ENCODE measurements around the gene CLIC5. TPM values are rescaled to one million over a fixed set of nuclear protein-coding genes. Genes with fewer than 3 reads are reported as not detected.

Gene CLIC5
- polyA plus RNA-seq, 3 donors, result not detected

GRCh38 chr6:45969883-45970282 is 45.8 kb downstream of the CLIC5 start:
- no CpG with 5 or more reads among the region's 2 CpGs for WGBS (ENCODE audit: insufficient coverage)
- Histone ChIP-seq H3K36me3 (replicated peaks in 1 of 2; ENCODE audit: control insufficient read depth in 1 of 2, insufficient read depth in 2 of 2, low read length in 2 of 2) (no peaks in the 10 kb centered on the region), H3K9ac (ENCODE audit: insufficient read depth, low read length, poor library complexity, severe bottlenecking) (no peak overlapping the region), H2AFZ (ENCODE audit: insufficient read depth, low read depth, low read length, poor library complexity, severe bottlenecking) (no peak overlapping the region), H3K4me3 (replicated peaks in 1 of 3; ENCODE audit: low read depth in 2 of 3, low read length in 3 of 3) (no peak overlapping the region), H3K79me2 (ENCODE audit: insufficient read depth, low read length) (no peaks in the 10 kb centered on the region), H3K9me3 (replicated peaks in 1 of 2; ENCODE audit: control insufficient read depth in 1 of 2, insufficient read depth in 1 of 2, low read length in 2 of 2) (peaks cover 0 to under 1% of the 10 kb centered on the region in 2 donors), H4K20me1 (ENCODE audit: insufficient read depth, low read length) (no peaks in the 10 kb centered on the region), H3K27ac (ENCODE audit: low read depth in 1 of 2, low read length in 2 of 2) (no peak overlapping the region), H3K4me2 (replicated peaks; ENCODE audit: extremely low read depth, low read length, poor library complexity, severe bottlenecking) (no peak overlapping the region), H3K4me1 (ENCODE audit: control insufficient read depth in 1 of 2, insufficient read depth in 2 of 2, low read length in 2 of 2) (peaks cover 4 to 7% of the 10 kb centered on the region in 2 donors), H3K27me3 (ENCODE audit: control insufficient read depth in 2 of 2, insufficient read depth in 2 of 2, low read length in 2 of 2) (no peaks in the 10 kb centered on the region)
- Mint-ChIP-seq H3K27ac (peak overlapping the region in 1 of 7 donors; percentile 48), H3K9me3 (peaks cover under 1 to 9% (median 3%) of the 10 kb centered on the region in 7 donors), H3K4me3 (no peak overlapping the region), H3K36me3 (no peaks in the 10 kb centered on the region), H3K4me1 (peaks cover 9% of the 10 kb centered on the region), H3K27me3 (ENCODE audit: low read depth in 3 of 3) (peaks cover 0 to 4% (median 2%) of the 10 kb centered on the region in 3 donors)
- intact Hi-C loops (cut with micrococcal nuclease), result no loop called here
- no peak for DNase-seq
- no peak for TF ChIP-seq CTCF (IDR thresholded peaks at IDR 0.05)

GRCh38 chr6:45969026-45969425 is 46.6 kb downstream of the CLIC5 start:
- H3K4me1 ChIP-seq (ENCODE audit: control insufficient read depth in 1 of 2, insufficient read depth in 2 of 2, low read length in 2 of 2), result peaks cover 4 to 7% of the 10 kb centered on the region in 2 donors
- DNase-seq, result no peak
- no peaks in the 10 kb centered on the region for H3K79me2 ChIP-seq (ENCODE audit: insufficient read depth, low read length)
- no peak overlapping the region for H3K27ac ChIP-seq (ENCODE audit: low read depth in 1 of 2, low read length in 2 of 2)
- no peaks in the 10 kb centered on the region for H3K36me3 Mint-ChIP-seq
- no peaks in the 10 kb centered on the region for H4K20me1 ChIP-seq (ENCODE audit: insufficient read depth, low read length)
- TF ChIP-seq CTCF (IDR thresholded peaks at IDR 0.05), result no peak
- H2AFZ ChIP-seq (ENCODE audit: insufficient read depth, low read depth, low read length, poor library complexity, severe bottlenecking), result no peak overlapping the region
- no peak overlapping the region for H3K4me3 ChIP-seq (replicated peaks in 1 of 3; ENCODE audit: low read depth in 2 of 3, low read length in 3 of 3)
- no peak overlapping the region for H3K4me3 Mint-ChIP-seq
- no peaks in the 10 kb centered on the region for H3K9me3 ChIP-seq (replicated peaks in 1 of 2; ENCODE audit: control insufficient read depth in 1 of 2, insufficient read depth in 1 of 2, low read length in 2 of 2)
- intact Hi-C loops (cut with micrococcal nuclease), result no loop called here
- no peak overlapping the region for H3K27ac Mint-ChIP-seq
- peaks cover 0 to 4% (median 2%) of the 10 kb centered on the region in 3 donors for H3K27me3 Mint-ChIP-seq (ENCODE audit: low read depth in 3 of 3)
- WGBS (ENCODE audit: insufficient coverage), result 100% methylated on average over 2 of the region's 2 CpGs
- H3K9ac ChIP-seq (ENCODE audit: insufficient read depth, low read length, poor library complexity, severe bottlenecking), result no peak overlapping the region
- no peaks in the 10 kb centered on the region for H3K27me3 ChIP-seq (ENCODE audit: control insufficient read depth in 2 of 2, insufficient read depth in 2 of 2, low read length in 2 of 2)
- H3K4me2 ChIP-seq (replicated peaks; ENCODE audit: extremely low read depth, low read length, poor library complexity, severe bottlenecking), result no peak overlapping the region
- H3K4me1 Mint-ChIP-seq, result peaks cover 9% of the 10 kb centered on the region
- peaks cover 0 to 9% (median 5%) of the 10 kb centered on the region in 7 donors for H3K9me3 Mint-ChIP-seq
- no peaks in the 10 kb centered on the region for H3K36me3 ChIP-seq (replicated peaks in 1 of 2; ENCODE audit: control insufficient read depth in 1 of 2, insufficient read depth in 2 of 2, low read length in 2 of 2)

Data from CD14-positive monocyte (primary cell).